HEK293T (cell line): Measurements from ENCODE around the gene PRKG1.

Experiments used
- BHLHE40 ChIP-seq: fragments of 450-650 bp; IDR thresholded peaks from 2 replicates; pipeline ENCODE4 v1.6.1; 2016; ENCODE audit warnings: mild to moderate bottlenecking, moderate library complexity, borderline replicate concordance
- ELF4 ChIP-seq: fragments of 450-650 bp; IDR thresholded peaks from 2 replicates; pipeline ENCODE4 v1.6.1; 2017; ENCODE audit warnings: antibody characterized with exemption
- FOXA1 ChIP-seq: fragments of 450-650 bp; IDR thresholded peaks from 2 replicates; pipeline ENCODE4 v1.6.1; 2016; ENCODE audit warnings: mild to moderate bottlenecking
- FOXM1 ChIP-seq: fragments of 450-650 bp; IDR thresholded peaks from 2 replicates; pipeline ENCODE4 v1.6.1; 2017; ENCODE audit warnings: mild to moderate bottlenecking, borderline replicate concordance
- SP1 ChIP-seq: fragments of 450-650 bp; IDR thresholded peaks from 2 replicates; pipeline ENCODE4 v1.6.1; 2017
- SUZ12 ChIP-seq: fragments of 450-650 bp; IDR thresholded peaks from 2 replicates; pipeline ENCODE4 v1.6.1; 2016; ENCODE audit warnings: mild to moderate bottlenecking
- ZNF384 ChIP-seq: fragments of 450-650 bp; IDR thresholded peaks from 2 replicates; pipeline ENCODE4 v1.6.1; 2016

GRCh38 chr10:52228556-52228955 lies 1154.3 kb downstream of the PRKG1 start:
- TF ChIP-seq BHLHE40, result no peak
- TF ChIP-seq SUZ12, result no peak
- TF ChIP-seq FOXA1, result no peak
- TF ChIP-seq ZNF384, result no peak
- no peak for TF ChIP-seq ELF4
- no peak for TF ChIP-seq SP1
- no peak for TF ChIP-seq FOXM1
